Fibroblast of pulmonary artery (primary cell): Measurements from ENCODE around the gene TAS2R20.

Source experiments
- DNase-seq: peaks from one replicate; pipeline ENCODE4 v3.0.0-alpha.2; 2010; ENCODE audit warnings: low read depth
- H3K4me3 ChIP-seq: replicated peaks from 2 replicates; pipeline ENCODE4 v1.5.1; 2011; ENCODE audit warnings: low read depth, mild to moderate bottlenecking, control low read depth, low read length, moderate library complexity
- CTCF ChIP-seq: IDR thresholded peaks from 2 replicates; pipeline ENCODE4 v1.5.1; 2011; ENCODE audit warnings: mild to moderate bottlenecking, control low read depth, low read length, inconsistent platforms; ENCODE audit errors: missing control alignments

TAS2R20 gene

GRCh38 chr12:10986812-10987211, 11.3 kb downstream of the TAS2R20 start, which contains the start of gene TAS2R50:
TSS of gene TAS2R50 (minus strand) at chr12:10986912. CDS start at chr12:10986860, 52 bp downstream.
- DNase-seq: no peak
- no peak for TF ChIP-seq CTCF
- H3K4me3 ChIP-seq: no peak within 1 kb of the TSS

DNA sequence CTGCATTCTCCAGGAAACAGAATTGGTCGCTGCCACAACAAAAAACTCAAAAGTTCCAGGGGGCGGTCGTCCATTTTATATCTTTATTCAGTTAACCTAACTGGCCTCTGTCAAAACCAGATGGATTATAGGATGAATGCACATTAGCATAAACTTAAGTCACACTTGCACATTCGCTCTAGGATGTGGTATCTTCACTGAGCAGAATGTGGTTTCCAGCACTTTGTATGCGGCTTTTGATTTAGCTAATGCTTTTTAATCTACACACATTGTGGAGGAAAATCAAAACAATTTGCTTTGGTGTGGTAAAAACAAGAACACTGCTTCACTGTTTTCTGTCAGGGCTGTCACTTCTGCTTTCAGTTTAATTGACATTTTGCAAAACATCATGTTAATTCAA, 15.9 kb downstream of the TAS2R20 start:
- H3K4me3 ChIP-seq: no peak overlapping the region
- TF ChIP-seq CTCF: no peak
- no peak for DNase-seq

DNA sequence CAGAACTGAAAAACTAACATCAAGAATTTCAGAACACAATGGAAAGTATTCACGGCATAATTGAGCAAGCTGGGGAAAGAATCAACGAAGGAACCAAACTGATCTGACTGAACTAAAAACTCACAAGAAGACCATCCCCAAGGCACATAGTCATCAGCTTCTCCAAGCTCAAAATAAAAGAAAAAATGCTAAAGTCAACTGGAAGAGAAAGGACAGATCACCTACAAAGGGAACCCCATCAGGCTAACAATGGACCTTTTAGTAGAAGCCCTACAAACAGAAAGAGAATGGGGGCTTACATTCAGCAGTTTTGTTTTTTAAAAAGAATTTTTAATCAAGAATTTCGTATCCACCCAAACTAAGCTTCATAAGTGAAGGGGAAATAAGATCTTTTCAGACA, 23.1 kb downstream of the TAS2R20 start:
- no peak overlapping the region for H3K4me3 ChIP-seq
- TF ChIP-seq CTCF: no peak
- no peak for DNase-seq

DNA sequence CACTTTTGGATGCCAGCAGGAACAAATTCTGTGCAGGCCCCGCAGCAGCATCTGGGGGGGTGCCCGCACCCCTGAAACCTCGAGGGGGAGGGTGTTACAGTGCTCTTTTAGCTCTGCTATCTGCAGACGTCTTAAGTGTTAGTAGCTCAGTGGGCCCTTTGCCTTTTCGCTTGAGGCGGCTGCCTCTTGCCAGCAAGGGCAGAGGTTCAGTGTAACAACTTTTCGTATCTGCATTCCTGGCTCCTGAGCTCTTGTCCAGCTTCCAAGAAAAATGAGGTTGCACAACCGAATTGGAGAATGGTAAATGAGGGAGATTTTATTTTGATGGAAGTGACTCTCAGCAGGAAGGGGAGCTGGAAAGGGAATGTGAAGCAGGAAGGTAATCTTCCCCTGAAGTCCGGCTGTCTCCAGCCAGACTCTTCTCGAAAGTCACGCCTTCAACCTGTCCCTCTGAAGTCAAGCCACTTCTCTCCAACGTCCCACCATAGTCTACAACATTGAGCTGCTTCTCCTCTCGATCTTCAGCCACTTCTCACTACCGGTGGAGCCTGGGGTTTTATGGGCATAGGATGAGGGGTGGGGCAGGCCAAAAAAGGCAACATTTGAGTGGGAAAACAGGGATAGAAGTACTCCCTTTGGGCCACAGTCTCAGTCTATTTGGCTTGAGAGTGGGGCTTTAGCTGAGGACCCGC, 29.2 kb downstream of the TAS2R20 start:
- no peak overlapping the region for H3K4me3 ChIP-seq
- peak; percentile 94 for DNase-seq
- no peak for TF ChIP-seq CTCF

DNA sequence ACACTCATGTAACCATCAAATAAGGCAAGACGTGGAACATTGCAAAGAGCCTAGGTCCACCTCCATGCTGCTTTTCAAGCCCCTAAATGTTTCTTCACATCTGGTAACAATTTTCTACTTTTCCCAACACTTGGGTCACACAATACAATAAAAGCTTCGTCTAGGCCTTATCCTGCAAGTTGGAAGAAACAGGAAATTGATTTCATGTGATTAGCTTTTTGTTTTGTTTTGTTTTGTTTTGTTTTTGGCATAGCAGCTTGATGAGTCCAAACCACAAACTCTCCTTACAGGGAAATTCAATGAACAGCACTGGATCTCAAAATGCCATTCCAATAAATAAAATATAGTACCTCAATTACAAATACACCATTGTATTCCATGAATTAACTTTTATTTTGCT, 30.7 kb downstream of the TAS2R20 start:
- DNase-seq: peak; percentile 86
- no peak overlapping the region for H3K4me3 ChIP-seq
- no peak for TF ChIP-seq CTCF

GRCh38 chr12:10966314-10966713, 31.8 kb downstream of the TAS2R20 start:
- TF ChIP-seq CTCF: no peak
- DNase-seq: no peak
- no peak overlapping the region for H3K4me3 ChIP-seq

DNA sequence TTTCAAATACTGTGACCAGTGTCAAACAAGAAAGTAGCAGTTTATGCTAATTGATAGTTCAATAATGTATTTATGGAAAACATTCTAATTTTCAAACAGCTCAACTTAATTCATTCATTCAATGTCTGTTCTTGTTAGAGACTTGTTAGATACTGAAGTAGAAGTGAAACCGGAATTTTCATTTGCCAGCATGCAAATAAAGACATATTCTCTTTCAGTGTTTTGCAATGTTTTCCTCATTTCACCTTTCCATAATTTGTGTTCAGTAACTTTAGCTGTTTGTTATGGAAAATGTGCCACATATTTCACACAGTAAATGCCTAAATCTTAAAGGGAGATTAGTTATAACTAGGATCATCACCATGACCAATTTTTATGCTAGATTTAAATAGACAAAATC, 32.6 kb downstream of the TAS2R20 start:
- TF ChIP-seq CTCF: no peak
- no peak overlapping the region for H3K4me3 ChIP-seq
- DNase-seq: no peak
